Activated CD4-positive, alpha-beta T cell treated with anti-CD3 and anti-CD28 coated beads, Interleukin-2, Interleukin-4, amounts not matched to agents 100 ng/mL and 50 ng/mL, durations not matched to agents 16 hours and 8 hours (primary cell): ENCODE measurements around the gene PLA2G15.
"Not testable (repeated sequence)": the region's sequence is repeated elsewhere in the genome, so short reads cannot be mapped to it uniquely, and the experiment has no call there.

ENCODE experiments used
- DNase-seq: peaks from one replicate; pipeline ENCODE4 v3.0.0-alpha.2; 2020; ENCODE audit warnings: low spot score

PLA2G15 gene

DNA sequence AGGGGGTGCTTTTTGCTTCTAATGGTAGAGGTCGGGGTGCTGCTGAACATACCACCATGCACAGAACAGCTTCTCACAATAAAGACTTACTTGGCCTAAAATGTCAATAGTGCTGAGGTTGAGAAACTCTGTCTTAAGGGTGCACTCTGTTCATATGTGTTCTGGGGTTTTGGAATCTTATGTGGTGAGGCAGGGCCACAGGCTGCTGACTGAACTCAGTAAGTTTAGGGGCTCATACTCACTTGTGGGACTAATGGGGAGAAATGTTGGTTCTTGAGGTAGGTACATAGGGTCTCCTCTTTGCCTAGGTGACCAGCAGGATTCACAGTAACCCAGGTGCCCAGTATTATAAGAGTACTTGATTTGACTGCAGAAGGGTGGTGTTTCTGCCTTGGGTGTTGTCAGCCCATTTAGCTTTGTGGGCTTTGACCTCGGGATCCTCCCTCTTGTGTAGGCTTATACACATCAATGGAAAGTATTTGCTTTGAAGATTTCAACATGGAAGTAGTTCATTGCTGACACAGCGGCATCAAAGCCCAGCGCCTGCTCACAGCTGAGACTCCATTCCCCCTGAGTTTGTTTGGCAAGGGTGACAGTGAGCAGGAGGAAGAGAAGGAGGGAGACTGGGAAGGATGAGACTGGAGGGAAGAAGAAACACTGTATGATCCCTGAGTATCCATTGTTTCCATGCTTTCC, 36.3 kb downstream of the PLA2G15 start:
- no peak for DNase-seq

DNA sequence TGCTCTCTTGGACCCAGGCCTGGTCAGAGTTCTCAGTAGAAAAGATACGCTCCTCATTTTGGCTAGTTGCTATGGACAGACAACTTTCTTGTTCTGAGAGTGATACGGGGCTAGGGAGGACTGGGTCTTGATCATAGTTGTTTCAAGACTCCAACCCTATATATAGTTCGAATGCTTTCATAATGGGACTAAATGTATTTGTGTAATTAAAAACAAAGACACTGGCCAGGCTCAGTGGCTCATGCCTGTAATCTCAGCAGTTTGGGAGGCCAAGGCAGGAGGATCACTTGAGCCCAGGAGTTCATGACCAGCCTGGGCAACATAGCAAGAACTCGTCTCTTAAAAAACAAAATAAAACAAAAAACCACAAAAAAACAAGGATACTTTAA, 36.9 kb downstream of the PLA2G15 start:
- no peak for DNase-seq

DNA sequence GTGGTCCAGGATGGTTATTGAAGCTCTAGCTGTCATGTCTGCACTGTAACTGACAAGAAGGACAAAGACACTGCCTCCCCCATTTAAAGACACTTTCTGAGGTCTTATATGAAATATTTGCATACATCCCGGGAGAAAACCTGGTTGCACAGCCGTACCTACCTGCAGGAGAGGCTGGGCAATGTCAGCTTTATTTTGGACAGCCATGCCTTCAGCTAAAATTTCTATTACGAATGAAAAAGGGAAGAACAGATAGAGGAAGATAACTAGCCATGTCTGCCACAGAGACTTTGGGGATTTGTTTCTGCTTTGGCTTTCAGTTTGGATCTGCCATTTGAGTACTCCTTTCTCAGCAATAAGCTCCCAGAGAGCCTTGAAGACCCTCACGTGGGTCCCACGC, 38.2 kb downstream of the PLA2G15 start:
- DNase-seq: no peak

DNA sequence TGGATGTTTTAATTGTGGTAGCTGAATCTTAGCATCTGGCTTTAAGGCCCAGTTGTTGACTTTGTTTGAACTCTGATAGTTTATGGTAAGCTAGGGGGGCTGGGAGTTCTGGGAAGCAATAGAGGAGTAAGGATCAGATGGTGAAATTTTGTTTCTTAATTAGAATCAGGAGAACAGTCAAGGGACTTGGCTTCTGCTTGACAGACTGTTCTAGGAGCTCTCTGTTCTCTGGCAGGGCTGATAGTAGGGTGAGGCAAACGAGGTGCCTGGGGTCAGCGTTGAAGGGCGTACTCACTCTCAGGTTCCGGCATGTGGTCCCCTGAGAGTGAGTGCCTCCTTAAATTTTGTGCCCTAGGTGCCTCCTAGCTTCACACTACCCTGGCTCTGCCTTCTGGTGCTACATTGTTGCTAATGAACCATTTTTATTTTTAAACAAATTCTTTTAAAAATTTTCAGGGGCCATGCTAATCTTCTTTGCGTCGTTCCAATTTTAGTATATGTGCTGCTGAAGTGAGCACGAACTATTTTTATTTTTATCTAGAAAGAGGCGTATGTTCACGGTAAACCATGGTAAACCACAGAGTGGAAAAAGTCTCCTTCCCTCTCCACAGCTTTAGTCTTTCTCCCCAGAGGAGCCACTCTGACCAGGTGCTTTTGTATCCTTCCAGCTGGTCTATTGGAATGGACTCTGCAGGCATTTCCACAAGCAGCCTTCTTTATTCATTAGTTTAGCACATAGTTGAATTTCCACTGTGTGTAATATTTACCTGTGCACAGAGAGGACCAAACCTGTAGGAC, 38.8 kb downstream of the PLA2G15 start:
- no peak for DNase-seq

DNA sequence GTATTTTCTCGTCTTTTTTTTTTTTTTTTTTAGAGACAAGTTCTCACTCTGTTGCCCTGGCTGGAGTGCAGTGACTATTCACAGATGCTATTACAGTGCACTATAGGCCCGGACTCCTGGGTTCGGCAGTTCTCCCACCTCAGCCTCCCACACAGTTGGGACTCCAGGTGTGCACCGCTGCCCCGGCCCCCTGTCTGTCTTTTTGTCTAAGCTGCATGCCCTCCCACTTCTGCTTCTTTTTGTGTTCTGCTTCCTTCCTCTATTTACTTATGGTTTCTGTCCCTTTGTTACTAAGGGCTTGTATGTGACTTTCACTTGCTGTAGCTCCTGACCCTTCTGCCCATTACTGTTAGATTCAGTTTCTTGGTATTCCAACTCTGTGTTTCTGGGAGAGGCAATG, 39.7 kb downstream of the PLA2G15 start:
- DNase-seq: no peak

DNA sequence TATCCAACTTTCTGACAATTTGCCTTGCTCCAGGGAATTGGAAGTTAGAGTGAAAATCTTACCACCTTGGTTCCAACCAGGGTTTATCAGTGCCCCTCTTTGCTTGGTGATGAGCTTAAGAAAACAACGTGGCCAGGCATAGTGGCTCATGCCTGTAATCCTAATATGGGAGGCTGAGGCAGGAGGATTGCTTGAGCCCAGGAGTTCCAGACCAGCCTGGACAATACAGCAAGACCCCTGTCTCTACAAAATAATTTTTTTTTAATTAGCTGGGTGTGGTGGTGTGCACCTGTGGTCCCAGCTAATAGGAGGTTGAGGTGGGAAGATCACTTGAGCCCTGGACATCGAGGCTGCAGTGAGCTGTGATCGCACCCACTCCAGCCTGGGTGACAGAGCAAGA, 40.5 kb downstream of the PLA2G15 start:
- DNase-seq: no peak

DNA sequence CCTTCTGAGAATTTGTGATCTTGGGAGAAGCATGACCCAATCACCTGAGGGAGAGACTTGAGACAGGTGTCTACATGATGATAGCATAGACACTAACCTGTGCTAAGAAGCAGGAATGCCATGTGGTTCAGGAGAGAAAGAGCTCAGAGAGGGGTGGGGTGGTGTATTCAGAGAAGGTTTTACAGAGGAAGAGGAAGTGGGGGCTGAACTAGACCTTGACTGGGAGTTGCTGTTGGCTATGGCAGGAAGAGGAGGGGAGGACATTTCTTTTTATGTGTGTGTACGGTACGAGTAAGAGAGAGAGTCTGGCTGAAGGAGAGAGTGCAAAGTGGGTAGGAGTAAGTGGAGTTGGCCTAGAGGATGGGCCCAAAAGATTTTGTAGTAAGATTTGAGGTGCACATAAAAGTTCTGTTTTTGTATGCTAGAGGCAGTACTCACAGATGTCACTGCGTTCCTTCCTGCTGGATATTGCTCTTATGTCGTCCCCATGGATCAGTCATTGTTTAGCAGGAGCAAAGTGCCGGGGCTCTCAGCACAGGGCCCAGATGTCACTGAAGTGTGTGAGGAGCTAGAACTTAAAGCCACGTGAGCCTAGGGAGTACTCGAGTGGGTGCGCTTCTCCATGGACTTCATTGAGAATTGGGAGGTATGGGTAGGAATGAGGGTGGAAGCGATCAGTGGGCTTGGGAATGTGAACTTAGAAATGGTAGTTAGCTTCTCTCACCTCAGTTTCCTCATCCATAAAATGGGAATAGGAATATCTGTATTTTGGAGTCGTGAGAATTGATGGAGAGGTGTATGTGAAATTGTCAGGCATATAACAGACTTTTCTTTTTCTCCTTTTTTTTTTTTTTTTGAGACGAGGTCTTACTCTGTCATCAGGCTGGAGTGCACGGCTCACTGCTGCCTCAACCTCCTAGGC, 41.2 kb downstream of the PLA2G15 start:
- peak; percentile 50 for DNase-seq

DNA sequence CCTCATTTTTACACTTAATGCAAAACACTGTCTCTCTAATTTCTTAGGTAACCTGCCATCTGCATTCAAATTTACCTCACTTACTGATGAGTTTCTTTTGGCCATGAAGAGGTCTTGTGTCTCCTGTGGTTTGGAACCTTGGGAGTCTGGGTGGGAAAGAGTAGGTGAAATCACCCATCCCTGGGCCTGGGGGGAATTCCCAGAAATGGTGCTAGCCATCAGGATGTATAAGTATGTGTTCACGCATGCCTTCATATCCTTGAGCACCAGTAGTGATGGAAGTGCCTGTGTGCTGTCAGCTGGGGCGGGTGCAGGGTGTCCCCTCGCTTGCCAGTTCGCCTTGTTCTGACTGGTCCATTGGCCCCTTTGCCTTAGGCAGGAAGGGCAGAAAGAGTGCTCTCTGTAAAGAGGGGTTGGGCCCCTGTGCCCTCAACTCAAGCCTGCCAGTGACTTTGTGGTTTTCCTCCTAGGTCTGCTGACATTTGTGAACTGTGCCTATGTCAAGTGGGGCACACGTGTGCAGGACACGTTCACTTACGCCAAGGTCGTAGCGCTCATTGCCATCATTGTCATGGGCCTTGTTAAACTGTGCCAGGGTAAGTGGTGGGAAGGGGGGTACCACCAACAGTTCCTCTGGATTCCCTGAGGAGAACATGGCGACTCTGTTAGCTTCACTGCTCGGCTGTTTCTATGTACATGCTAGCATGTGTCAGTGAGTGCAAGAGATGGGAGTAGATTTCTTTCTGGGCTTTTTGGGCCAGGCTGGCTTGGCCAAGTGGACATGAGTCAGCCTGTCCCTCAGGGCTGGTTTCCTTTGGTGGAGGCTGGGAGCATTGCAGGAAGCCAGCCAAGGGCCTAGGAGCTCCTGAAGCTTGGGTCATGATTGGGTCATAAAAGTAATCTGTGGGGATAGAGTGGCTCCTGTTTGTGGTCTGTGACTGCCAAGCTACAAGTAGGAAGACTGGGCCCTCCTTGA, 42.4 kb downstream of the PLA2G15 start:
- DNase-seq: peak; percentile 44

DNA sequence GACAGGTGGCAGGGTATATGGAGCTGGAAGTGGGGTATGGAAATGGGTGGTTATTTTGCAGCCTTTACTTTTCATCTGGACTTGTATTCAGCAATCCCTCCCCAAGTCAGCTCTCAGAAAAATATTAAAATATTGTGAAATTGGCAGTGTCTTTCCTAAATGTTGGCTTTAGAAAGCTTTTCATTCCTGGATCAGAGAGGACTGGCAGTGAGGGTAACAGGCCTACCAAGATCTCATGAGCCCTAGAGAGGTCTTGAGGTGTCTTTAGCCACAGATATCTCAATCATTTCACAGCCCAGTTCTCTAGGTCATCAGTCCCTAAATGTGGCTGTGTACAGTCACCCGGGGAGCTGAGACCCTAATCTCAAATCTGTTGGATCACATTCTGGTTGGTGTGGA, 43.1 kb downstream of the PLA2G15 start:
- DNase-seq: no peak

DNA sequence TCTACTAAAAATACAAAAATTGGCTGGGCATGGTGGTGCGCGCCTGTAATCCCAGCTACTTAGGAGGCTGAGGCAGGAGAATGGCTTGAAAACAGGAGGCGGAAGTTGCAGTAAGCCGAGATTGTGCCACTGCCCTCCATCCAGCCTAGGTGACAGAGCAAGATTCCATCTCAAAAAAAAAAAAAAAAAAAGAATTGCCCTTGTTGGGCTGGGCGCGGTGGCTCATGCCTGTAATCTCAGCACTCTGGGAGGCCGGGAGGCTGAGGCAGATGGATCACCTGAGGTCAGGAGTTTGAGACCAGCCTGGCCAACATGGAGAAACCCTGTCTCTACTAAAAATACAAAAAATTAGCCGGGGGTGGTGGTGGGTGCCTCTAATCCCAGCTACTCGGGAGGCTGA, 43.6 kb downstream of the PLA2G15 start:
- not testable (repeated sequence) for DNase-seq

DNA sequence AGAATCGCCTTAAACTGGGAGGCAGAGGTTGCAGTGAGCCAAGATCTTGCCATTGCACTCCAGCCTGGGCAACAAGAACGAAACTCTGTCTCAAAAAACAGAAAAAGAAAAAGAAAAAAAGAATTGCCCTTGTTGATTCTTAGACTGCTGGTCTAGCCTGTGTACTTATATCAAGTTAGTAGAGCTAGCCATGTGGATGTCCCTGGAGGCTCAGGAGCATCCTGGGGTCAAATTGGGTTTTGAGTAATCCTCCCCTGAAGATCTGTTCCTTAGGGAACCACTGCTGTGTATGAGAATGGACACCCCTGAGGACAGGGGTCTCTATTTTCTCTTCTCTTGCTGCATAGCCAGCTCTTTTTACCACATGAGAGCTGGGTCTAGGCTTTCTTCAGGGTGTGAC, 44.0 kb downstream of the PLA2G15 start:
- no peak for DNase-seq

DNA sequence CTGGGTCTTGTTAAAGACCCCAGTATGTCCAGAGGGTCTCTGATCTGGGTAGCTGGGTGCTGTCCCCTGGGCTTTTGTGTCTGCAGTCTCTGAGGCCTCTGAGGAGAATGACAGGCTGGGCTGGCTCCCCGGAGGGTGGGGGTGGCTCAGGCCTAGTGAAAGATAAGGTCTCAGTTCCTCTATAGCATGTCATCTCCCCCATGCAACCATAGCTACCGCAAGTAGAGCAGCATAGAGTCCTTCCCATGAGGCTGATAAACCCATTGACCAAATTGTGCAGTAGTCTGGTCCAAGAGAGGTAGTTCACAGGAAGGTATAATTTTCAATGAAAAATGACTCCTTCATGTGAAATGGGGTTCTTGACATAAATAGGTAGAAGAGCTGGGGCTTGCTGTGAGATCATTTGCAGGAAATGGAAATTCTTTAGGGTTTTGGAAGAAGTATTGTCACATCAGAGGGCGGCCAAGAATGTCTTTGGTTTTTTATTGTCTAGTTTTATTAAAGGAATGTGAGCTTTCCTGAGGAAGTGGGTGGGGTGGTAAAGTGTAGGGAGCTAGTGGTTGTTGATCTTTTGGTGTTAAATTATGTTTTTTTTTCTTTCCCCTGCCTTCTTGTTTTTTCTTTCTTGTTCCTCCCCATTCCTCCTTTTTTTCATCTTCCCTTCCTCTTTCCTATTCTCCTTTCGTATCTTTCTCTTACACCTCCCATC, 44.6 kb downstream of the PLA2G15 start:
- no peak for DNase-seq

DNA sequence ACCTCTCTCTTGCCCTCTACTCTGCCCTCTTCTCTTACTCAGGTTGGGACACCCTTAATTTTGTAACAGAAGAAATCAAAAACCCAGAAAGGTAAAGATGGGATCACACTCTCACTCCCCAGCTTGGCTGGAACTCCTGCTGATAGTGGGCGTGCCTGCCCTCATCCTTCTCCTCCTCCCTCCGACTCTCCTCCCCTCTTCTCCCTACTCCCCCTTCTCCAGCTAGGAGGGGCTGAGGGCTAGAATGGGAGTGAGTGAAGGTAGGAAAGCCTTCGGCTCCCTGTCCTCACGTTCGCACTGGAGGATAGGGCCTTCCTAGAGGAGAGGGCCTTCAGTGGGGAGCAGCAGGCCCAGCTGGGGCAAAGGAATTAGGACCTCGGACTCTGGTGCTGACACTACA, 45.3 kb downstream of the PLA2G15 start:
- no peak for DNase-seq

DNA sequence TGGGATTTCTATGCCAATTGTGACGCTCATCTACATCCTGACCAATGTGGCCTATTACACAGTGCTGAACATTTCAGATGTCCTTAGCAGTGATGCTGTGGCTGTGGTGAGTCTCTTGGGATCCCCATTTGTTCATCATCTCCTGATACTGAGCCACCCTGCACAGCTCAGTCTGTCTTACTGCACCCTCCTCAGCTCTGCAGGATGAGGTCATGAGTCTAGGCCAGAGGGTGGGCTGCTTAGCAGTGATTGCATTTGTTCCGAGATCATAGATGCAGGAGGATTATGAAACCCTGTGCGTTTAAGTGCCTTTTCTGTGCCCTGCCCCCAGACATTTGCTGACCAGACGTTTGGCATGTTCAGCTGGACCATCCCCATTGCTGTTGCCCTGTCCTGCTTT, 46.1 kb downstream of the PLA2G15 start:
- DNase-seq: no peak

DNA sequence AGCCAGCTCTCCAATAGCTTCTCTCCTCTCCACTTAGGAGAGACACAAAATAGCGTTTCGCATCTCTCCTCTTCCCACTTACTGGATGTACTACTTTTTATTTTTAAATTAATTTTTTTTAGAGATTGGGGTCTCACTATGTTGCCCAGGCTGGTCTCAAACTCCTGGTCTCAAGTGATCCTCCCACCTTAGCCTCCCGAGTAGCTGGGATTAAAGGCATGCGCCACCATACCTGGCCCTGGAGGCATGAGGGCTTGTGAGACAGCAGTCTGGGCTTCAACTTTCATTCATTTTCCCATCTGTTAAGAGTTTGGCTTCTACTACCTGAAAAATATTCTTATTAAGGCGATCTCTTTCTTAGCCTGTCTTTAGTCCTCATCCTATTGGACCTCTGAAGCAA, 47.3 kb downstream of the PLA2G15 start:
- no peak for DNase-seq

DNA sequence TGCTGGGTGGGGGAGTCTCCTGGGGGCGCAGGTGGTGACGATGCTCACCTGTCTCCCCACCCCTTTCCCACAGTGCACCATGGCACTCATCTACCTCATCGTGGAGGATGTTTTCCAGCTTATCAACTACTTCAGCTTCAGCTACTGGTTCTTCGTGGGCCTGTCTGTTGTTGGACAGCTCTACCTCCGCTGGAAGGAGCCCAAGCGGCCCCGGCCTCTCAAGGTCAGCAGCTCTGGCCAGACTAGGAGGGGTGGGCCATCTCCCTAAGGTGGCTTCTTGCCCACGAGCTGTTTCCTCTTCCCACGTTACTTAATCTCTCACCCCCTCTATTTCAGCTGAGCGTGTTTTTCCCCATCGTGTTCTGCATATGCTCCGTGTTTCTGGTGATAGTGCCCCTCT, 51.1 kb downstream of the PLA2G15 start:
- DNase-seq: no peak

DNA sequence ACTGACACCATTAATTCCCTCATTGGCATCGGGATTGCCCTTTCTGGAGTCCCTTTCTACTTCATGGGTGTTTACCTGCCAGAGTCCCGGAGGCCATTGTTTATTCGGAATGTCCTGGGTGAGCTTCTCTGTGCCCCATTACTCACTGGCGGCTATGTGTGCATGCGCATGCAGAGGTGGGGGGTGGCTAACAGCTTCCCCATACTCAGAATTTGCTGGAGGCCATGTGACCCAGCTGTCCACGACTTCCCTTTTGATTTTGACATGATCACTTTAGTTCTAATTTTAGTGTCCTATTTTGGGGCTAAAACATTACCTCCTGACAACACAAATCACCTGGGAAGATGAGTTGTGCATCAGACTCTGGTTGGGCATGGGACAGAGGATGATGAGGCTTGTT, 51.5 kb downstream of the PLA2G15 start:
- no peak for DNase-seq

DNA sequence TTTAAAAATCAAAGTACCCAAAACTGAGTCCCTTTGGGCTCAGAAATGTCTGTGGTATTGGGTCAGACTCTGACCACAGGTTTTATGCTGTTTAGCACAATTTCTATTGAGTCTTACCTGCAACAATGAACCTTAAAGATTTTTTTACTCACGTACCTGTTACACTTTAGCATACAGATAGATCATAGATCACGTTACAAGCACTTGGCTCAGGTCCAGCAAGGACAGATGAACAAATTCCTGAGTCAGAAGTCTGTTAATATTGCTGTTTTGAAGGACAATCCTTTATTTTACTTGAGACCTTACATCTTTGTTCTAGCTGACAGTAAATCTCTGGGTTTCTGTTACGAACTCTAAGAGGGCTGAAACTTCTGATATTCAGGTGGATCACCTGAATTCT, 52.7 kb downstream of the PLA2G15 start:
- DNase-seq: no peak

DNA sequence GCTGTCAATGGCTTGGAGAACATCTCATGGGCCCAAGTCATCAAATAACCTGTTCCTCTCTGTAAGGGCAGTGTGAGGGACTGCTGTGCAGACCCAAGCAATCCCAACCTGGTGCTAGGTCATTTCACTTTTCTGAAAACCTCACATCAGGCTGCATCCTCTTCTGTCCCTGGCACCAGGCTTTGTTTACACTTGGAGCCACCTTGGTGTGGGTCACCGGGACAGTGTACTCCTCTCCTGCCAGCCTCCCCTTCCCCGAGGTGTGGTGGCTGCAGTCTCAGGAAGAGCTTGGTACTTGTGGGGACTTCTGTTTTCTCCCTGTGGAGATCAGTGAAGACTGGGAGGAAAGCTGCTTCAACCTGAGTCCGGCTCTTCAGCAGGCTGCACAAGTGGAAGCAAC, 53.1 kb downstream of the PLA2G15 start:
- DNase-seq: no peak

DNA sequence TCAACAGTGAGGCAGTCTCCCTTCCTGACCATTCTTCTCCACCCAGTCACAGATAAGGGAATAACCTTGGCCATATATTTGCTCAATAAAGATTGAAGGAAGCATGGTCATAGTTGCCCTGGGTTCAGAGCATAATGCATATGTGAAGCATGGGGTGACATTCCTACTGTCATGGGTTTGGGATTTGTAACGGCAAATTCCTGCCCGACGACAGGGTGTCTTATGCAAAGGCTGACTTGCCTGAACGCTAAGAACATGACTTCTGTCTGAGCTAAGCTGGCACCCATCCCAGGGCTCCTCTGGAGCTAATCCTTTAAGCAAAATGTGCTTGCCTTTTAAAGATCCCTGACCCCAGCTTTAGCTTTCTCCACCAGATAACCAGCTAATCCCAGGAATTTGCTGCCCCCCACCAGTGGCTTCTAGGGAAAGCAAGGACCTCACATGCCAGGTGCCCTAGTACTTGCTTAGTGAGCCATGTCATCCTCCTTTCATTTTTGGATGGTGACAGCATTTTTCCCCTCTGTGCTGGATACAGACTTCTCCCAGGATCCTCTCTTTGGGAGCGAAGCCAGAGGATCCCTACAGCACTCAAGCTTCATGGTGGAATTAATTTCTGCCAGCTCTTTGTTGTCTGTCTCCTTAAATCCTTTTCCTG, 53.9 kb downstream of the PLA2G15 start:
- no peak for DNase-seq
